Fibroblast of villous mesenchyme (primary cell): ENCODE data around the gene WFS1. TPM values are rescaled to one million over a fixed set of nuclear protein-coding genes. Genes with fewer than 3 reads are reported as not detected.
A peak's percentile ranks its signal among the peaks of the same experiment; 100 is the strongest.

ENCODE experiments used
- DNase-seq: peaks from one replicate; pipeline ENCODE4 v3.0.0-alpha.2; 2010; ENCODE audit warnings: low read depth
- H3K4me3 ChIP-seq: 2 replicates; pipeline ENCODE4 v1.5.1; 2011; ENCODE audit warnings: low read depth, mild to moderate bottlenecking, low read length
- CTCF ChIP-seq: IDR thresholded peaks from 2 replicates; pipeline ENCODE4 v1.5.1; 2012; ENCODE audit warnings: low read depth, mild to moderate bottlenecking, low read length; ENCODE audit not compliant: insufficient read depth
- total RNA-seq: library from RNA; depleted of rRNA; stranded (reverse); fragments of >200 nt; gene quantifications from 2 replicates; pipeline ENCODE4 v1.2.3, GENCODE V29; 2012

WFS1 gene
- total RNA-seq, 1 donor: 42.3 TPM

- H3K4me3 ChIP-seq: no peak overlapping the region
- no peak for TF ChIP-seq CTCF
- no peak for DNase-seq
Measured at GRCh38 chr4:6324461-6324998, 54.9 kb downstream of the WFS1 start.

- DNase-seq: peak; percentile 27
- H3K4me3 ChIP-seq: no peak overlapping the region
- TF ChIP-seq CTCF: no peak
Measured at GRCh38 chr4:6324999-6325787, 55.5 kb downstream of the WFS1 start.

- no peak overlapping the region for H3K4me3 ChIP-seq
- TF ChIP-seq CTCF: no peak
- no peak for DNase-seq
Measured at GRCh38 chr4:6325788-6326290, 56.2 kb downstream of the WFS1 start.

- TF ChIP-seq CTCF: no peak
- no peak overlapping the region for H3K4me3 ChIP-seq
- no peak for DNase-seq
Measured at GRCh38 chr4:6326312-6327060, 56.8 kb downstream of the WFS1 start.

GRCh38 chr4:6327220-6327917, 57.7 kb downstream of the WFS1 start:
- peak; percentile 69 for DNase-seq
- peak; percentile 85 for TF ChIP-seq CTCF
- H3K4me3 ChIP-seq: no peak overlapping the region

- no peak for DNase-seq
- no peak for TF ChIP-seq CTCF
- H3K4me3 ChIP-seq: no peak overlapping the region
Measured at GRCh38 chr4:6328526-6328925, 58.9 kb downstream of the WFS1 start.
